ENCODE measurements around the gene PNMA6F. TPM values are rescaled to one million over a fixed set of nuclear protein-coding genes. Genes with fewer than 3 reads are reported as not detected.

The PNMA6F gene
- total RNA-seq, result not detected
- not detected for polyA plus RNA-seq (ENCODE audit: insufficient read length in 6 of 6)
- long read RNA-seq, donor 1, result 0 reads
- long read RNA-seq, donor 2, result 0 reads
- long read RNA-seq, donor 3, result 0 reads
- long read RNA-seq, donor 4, result 0 reads
- long read RNA-seq, donor 5, result 0 reads
- long read RNA-seq, donor 6, result 0 reads
- long read RNA-seq, donor 7, result 0 reads
- long read RNA-seq, donor 8, result 0 reads
- long read RNA-seq, donor 9, result 0 reads
- long read RNA-seq, donor 10, result 0 reads
- long read RNA-seq, donor 11, partial matches to known transcripts, result 0 of 3 reads
- long read RNA-seq, donor 11, other reads (novel, unspliced or antisense), result 0 of 3 reads
- long read RNA-seq, donor 12, result 0 reads

GRCh38 chrX:153321381-153322124 is at the start of gene PNMA6F:
Gene PNMA6F (minus strand): TSS chrX:153321767. CDS start chrX:153320674, 1,093 bp downstream.
- H3K9me3 ChIP-seq, result no peaks in the 10 kb centered on the region
- no peak within 1 kb of the TSS for H3K4me3 ChIP-seq
- H3K27ac ChIP-seq, result no peak within 1 kb of the TSS
- DNase-seq (no peak), ATAC-seq (no peak)
- no peak for TF ChIP-seq CTCF (IDR thresholded peaks at IDR 0.05)
- no peaks in the 10 kb centered on the region for H3K36me3 ChIP-seq
- peaks cover 0 to 13% of the 10 kb centered on the region in 2 donors for H3K27me3 ChIP-seq
- intact Hi-C loops (cut with DNase I), result no loop called here
- H3K4me1 ChIP-seq, result no peaks in the 10 kb centered on the region

GRCh38 chrX:153371256-153371655 is 49.7 kb upstream of the PNMA6F start:
- intact Hi-C loops (cut with DNase I), result no loop called here
- Histone ChIP-seq H3K9me3 (no peaks in the 10 kb centered on the region), H3K27ac (no peak overlapping the region), H3K4me3 (no peak overlapping the region), H3K27me3 (no peaks in the 10 kb centered on the region), H3K4me1 (no peaks in the 10 kb centered on the region), H3K36me3 (no peaks in the 10 kb centered on the region)
- TF ChIP-seq CTCF (IDR thresholded peaks at IDR 0.05), result no peak
- no peak for DNase-seq
- no peak for ATAC-seq

- intact Hi-C loops (cut with DNase I), result no loop called here
- no peaks in the 10 kb centered on the region for H3K36me3 ChIP-seq
- ATAC-seq, result no peak
These were observed 48.9 kb upstream of the PNMA6F start for GRCh38 chrX:153370293-153371055.

GRCh38 chrX:153366878-153367538 is 45.4 kb upstream of the PNMA6F start:
- ATAC-seq (no peak), DNase-seq (no peak)
- no peak overlapping the region for H3K27ac ChIP-seq
- no peaks in the 10 kb centered on the region for H3K4me1 ChIP-seq
- H3K4me3 ChIP-seq, result no peak overlapping the region
- H3K27me3 ChIP-seq, result peaks cover 0 to 6% of the 10 kb centered on the region in 2 donors
- no peaks in the 10 kb centered on the region for H3K9me3 ChIP-seq
- intact Hi-C loops (cut with DNase I), result no loop called here
- no peak for TF ChIP-seq CTCF (IDR thresholded peaks at IDR 0.05)
- H3K36me3 ChIP-seq, result no peaks in the 10 kb centered on the region

More at GRCh38 chrX:153370293-153371055, 48.9 kb upstream of the PNMA6F start:
- no peak for TF ChIP-seq CTCF (IDR thresholded peaks at IDR 0.05)
- Histone ChIP-seq H3K9me3 (no peaks in the 10 kb centered on the region), H3K4me3 (no peak overlapping the region), H3K4me1 (no peaks in the 10 kb centered on the region), H3K27ac (no peak overlapping the region), H3K27me3 (peaks cover 0 to under 1% of the 10 kb centered on the region in 2 donors)
- DNase-seq, result no peak

Data from left lung (tissue), 14 donors.